ENCODE measurements around the gene CKAP4. TPM values are rescaled to one million over a fixed set of nuclear protein-coding genes. Genes with fewer than 3 reads are reported as not detected.
"Not testable (repeated sequence)": the region's sequence is repeated elsewhere in the genome, so short reads cannot be mapped to it uniquely, and the experiment has no call there.

Gene CKAP4
- total and polyA plus RNA-seq, 12 donors = 12.9 to 63.2 (median 45.5) TPM

DNA sequence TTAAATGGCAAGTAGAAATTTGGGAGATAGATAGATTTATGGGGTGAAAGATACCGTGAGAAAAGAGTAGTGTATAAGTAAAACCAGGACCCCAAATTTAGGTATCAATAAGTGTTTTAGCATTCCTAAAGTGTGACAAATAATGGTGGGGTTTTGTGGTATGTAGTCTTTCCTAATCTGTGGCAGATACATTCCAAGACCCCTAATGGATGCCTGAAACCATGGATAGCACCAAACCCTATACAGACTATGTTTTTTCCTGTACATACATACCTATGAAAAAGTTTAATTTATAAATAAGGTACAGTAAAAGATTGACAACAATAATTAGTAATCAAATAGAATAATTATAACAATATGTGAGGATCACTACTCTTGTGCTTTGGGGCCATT, 40.3 kb upstream of the CKAP4 start:
- TF ChIP-seq, protein P1, sequence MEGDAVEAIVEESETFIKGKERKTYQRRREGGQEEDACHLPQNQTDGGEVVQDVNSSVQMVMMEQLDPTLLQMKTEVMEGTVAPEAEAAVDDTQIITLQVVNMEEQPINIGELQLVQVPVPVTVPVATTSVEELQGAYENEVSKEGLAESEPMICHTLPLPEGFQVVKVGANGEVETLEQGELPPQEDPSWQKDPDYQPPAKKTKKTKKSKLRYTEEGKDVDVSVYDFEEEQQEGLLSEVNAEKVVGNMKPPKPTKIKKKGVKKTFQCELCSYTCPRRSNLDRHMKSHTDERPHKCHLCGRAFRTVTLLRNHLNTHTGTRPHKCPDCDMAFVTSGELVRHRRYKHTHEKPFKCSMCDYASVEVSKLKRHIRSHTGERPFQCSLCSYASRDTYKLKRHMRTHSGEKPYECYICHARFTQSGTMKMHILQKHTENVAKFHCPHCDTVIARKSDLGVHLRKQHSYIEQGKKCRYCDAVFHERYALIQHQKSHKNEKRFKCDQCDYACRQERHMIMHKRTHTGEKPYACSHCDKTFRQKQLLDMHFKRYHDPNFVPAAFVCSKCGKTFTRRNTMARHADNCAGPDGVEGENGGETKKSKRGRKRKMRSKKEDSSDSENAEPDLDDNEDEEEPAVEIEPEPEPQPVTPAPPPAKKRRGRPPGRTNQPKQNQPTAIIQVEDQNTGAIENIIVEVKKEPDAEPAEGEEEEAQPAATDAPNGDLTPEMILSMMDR (IDR thresholded peaks at IDR 0.05) = no peak
- H3K36me3 ChIP-seq = no peaks in the 10 kb centered on the region
- ATAC-seq (no peak), DNase-seq (no peak)
- intact Hi-C loops (cut with DNase I) = loop anchor here in 1 of 10 donors (10.0 kb wide), 1 partner anchor 63 kb away; no protein-coding TSS in a partner anchor
- H3K9me3 ChIP-seq = no peaks in the 10 kb centered on the region
- H3K4me1 ChIP-seq = peaks cover 0 to 28% (median 11%) of the 10 kb centered on the region in 9 donors
- H3K4me3 ChIP-seq = no peak overlapping the region
- WGBS, 2 donors = 89 to 94% methylated on average over 1 of the region's 1 CpG
- H3K27me3 ChIP-seq = no peaks in the 10 kb centered on the region
- no peak overlapping the region for H3K27ac ChIP-seq

DNA sequence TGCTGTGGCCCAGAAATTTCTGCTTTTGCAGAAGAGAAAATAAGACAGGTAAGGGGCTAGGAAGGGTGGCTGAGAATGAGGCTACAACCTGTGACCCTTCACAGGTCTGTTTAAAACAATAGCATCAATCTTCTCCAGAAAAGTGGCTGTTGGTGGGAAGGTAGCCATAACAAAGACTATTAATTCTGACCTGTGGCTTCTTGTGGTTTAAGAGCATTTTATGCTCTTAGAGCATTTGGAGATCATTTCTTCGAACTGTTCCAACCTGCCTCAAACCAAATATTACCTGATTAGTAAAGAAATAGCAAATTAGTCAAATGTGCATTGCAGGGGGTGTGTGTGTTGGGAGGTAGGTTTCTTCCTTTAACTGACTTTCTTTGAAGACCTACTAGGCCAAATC, 39.5 kb upstream of the CKAP4 start:
- intact Hi-C loops (cut with DNase I) = loop anchor here in 1 of 10 donors (10.0 kb wide), 1 partner anchor 63 kb away; no protein-coding TSS in a partner anchor
- ATAC-seq = no peak

DNA sequence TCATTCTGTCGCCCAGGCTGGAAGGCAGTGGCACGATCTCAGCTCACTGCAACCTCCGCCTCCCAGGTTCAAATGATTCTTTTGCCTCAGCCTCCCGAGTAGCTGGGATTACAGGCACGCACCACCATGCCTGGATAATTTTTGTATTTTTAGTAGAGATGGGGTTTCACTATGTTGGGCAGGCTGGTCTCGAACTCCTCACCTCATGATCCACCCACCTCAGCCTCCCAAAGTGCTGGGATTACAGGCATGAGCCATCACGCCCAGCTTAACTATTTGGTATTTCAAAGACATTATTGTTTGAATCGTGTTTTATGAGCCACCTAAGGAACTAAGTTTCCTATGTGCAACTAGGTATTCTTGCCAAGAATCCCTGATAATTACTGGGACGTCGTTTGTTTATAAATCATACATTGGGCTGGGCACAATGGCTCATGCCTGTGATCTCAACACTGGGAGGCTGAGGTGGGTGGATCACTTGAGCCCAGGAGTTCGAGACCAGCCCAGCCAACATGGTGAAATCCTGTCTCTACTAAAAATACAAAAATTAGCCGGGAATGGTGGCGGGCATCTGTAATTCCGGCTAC, 38.8 kb upstream of the CKAP4 start:
- intact Hi-C loops (cut with DNase I) = loop anchor here in 1 of 10 donors (10.0 kb wide), 1 partner anchor 62 kb away; no protein-coding TSS in a partner anchor
- H3K27me3 ChIP-seq, H3K9me3 ChIP-seq, ATAC-seq, H3K36me3 ChIP-seq, DNase-seq, H3K4me3 ChIP-seq, H3K27ac ChIP-seq: not testable (repeated sequence)
- peaks cover 0 to 28% (median 11%) of the 10 kb centered on the region in 9 donors for H3K4me1 ChIP-seq
- WGBS, 2 donors = 79 to 80% methylated on average over 14 of the region's 14 CpGs

More for the DNA sequence above, 39.5 kb upstream of the CKAP4 start:
- H3K9me3 ChIP-seq = peaks cover 0 to 2% (median 0%) of the 10 kb centered on the region in 11 donors
- no peak for DNase-seq
- no peaks in the 10 kb centered on the region for H3K27me3 ChIP-seq
- H3K4me3 ChIP-seq = no peak overlapping the region
- WGBS, 2 donors = 91 to 95% methylated on average over 1 of the region's 1 CpG
- H3K27ac ChIP-seq = no peak overlapping the region
- H3K4me1 ChIP-seq = peaks cover 0 to 28% (median 11%) of the 10 kb centered on the region in 9 donors
- no peaks in the 10 kb centered on the region for H3K36me3 ChIP-seq
- TF ChIP-seq, protein P1 (IDR thresholded peaks at IDR 0.05) = no peak

DNA sequence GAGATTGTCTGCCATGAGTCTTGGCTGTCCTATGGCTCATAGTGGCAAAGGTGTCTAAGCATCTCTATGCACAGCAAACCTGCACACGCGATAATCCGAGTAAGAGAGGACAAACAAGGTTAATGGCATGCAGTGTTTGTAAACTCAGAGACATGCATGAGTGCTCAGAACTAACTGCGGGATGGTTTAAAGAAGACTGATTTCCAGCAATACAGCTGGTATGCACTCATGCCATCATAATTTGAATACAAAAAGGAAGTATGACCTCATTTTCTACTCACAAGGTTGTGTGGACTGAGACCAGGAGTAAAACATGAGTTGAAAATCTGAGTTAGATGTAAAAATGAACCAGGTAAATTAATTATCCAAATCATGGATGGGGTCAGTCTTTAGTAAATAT, 38.2 kb upstream of the CKAP4 start:
- no peak overlapping the region for H3K4me3 ChIP-seq
- H3K27me3 ChIP-seq = no peaks in the 10 kb centered on the region
- H3K27ac ChIP-seq = no peak overlapping the region
- DNase-seq (no peak), ATAC-seq (no peak)
- TF ChIP-seq, protein P1 (IDR thresholded peaks at IDR 0.05) = no peak
- WGBS, 2 donors = 78 to 86% methylated on average over 4 of the region's 4 CpGs
- no peaks in the 10 kb centered on the region for H3K36me3 ChIP-seq
- H3K4me1 ChIP-seq = peaks cover 0 to 30% (median 11%) of the 10 kb centered on the region in 9 donors
- H3K9me3 ChIP-seq = peaks cover 0 to 13% (median 3%) of the 10 kb centered on the region in 11 donors
- intact Hi-C loops (cut with DNase I) = loop anchor here in 1 of 10 donors (10.0 kb wide), 1 partner anchor 61 kb away; no protein-coding TSS in a partner anchor

Measured in heart right ventricle (tissue), 16 donors.